Left colon (tissue), 2 donors: ENCODE measurements around the gene CD300LD. TPM values are rescaled to one million over a fixed set of nuclear protein-coding genes. Genes with fewer than 3 reads are reported as not detected.
"Not testable (repeated sequence)": the region's sequence is repeated elsewhere in the genome, so short reads cannot be mapped to it uniquely, and the experiment has no call there.

Experiments
- ATAC-seq: fragments of 200-7000 bp; cut with Tn5 transposase; one replicate; pipeline ENCODE4 v1.9.1; 2020; ENCODE audit warnings: mild to moderate bottlenecking, moderate library complexity
- DNase-seq, 2 donors: peaks; one replicate each; pipeline ENCODE4 v3.0.0-alpha.2; 2020
- intact Hi-C, 2 donors: fragments of 100-400 bp; cut with DNase I in 1 of 2; cut with micrococcal nuclease in 1 of 2; formaldehyde crosslinking; loops; one replicate each; pipeline versions ENCODE4 v1.11.2 to v1.14.0; 2022; cut with DNase I, micrococcal nuclease
- long read RNA-seq: library from polyadenylated mRNA; unstranded; transcript quantifications from one replicate; pipeline ENCODE4 v2.0.0, GENCODE V29; 2021
- total RNA-seq, 2 donors: library from RNA; stranded (reverse); fragmentation: NEBNext Ultra II Directional; extraction: Animal tissue kit (Norgen Biotek cat#: 25700); gene quantifications; one replicate each; pipeline ENCODE4 v1.2.1, GENCODE V29; 2021
- donor health status: DM: no; HTN: no; CAD: no.
- donor health status: DM: yes; HTN: yes; CAD: no.

Gene CD300LD
- total RNA-seq, result not detected
- long read RNA-seq, result 0 reads

DNA sequence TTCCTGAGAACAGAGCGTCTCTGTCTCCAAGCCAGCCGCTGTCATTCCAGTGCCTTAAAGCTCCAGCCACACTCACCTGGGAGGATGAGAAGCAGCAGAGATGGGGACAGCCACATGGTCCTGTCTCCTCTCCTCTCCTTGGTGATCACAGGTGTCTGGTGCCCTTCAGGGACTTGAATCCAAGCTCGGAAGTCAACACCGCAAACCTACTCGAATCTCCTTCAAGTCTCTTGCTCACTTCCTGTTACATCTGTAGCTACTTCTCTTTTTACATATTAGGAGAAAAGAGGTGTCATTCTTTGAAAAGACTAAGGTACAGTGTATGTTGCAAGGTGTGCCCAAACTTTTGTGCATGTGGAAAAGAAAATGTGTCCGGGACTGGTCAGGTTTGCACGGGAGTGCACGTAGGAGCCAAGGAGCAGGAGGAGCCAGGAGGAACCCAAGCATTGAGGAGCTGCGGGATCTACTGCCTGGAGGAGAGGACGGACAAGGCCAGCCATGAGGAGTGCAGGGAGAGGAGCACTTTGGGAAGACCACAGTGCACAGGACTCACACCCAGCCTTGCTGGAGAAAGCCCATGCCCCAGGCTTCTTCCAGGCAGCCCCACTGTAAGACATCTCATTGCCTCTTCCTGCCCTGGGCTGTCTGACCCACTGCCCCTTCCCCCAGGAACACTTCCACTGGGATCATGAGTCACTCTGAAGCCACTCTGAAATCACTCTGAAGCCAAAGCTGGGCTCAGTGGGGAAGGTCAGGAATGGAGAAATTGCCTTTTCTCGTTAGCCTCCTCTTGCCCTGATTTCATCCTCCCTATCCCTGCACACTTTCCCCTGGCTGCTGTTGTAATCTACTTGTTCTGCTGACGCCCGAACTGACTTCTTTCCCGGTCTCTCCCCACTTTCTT lies at the start of gene CD300LD:
CD300LD (minus strand) TSS at position 197 of the 904 bp plus-strand sequence; CDS start at position 116, 81 bp downstream.
- no peak for ATAC-seq
- intact Hi-C loops, result no loop called here
- DNase-seq, result no peak

DNA sequence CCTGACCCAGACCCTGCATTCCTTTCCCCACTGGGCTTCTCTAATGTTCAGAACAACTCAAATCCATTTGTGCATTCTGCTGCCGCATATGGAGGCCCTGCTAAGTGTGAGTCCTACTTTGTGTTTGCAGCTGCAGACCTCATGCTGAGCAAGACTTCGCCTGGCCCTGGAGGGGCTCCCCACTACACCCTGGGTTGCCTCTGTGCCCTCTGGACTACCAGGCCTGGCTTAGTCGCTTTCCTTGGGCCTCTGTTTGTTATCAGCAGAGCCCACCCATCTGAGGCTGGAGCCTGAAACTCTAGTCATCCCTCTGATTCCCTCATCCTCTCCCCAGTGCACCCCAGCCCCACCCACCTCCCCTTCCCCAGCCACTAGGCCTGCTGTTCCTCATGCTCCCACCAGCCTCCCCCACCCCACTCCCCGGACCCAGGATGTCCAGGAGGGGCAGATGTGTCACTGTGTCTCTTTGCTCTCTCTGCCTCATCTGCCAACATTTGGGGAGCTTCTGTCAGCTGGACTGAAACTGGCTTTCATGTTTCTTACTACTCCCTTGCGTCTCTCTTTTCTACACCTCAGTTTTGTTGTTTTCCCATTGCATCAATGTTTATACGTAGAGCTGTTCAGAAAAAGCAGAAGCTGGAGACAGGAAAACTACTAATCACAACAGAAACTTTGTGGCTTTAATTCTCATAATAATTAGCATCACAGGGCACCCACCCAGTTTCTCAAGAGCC lies 49.3 kb upstream of the CD300LD start:
- ATAC-seq, result no peak
- intact Hi-C loops, result no loop called here
- DNase-seq, result no peak

DNA sequence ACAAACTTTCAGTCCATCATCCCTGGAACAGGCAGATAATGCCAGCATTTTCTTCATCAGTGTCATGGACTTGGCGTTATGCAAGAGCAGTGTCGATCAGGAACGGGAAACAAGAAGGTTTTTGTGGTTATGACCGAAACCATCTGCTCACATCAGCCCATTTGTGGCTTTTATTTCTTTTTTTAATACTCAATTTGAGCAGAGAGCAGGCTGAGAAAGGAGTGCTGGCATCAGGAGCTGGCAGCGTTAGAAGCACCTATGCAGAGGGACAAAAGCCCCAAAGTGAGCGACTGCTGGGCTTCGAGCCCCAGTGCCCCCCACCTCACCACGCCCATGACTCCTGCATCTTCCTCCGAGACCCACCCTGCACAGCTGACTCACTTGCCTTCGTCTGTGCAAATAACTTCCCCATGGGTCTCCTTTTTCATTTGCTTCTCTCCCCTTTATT lies 47.6 kb upstream of the CD300LD start:
- intact Hi-C loops, result no loop called here
- DNase-seq (no peak), ATAC-seq (no peak)

DNA sequence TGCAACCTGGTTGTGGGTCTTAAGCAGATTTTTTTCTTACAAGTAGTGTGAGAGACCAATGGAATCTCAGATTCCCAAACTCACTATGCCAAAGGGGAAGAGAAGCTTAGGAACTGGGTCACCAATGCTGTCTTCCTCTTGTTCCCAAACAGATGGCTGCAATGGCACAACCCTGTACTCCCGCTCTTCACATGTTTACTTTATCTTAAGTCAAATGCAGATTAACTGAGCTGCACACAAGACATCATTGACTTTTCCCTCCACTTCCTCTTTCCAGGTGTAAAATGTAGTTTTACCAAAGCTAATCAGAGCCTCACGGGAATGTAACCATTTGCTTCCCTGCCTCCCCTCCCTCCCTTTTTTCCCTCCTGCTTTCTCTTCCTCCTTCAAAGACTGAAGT lies 45.8 kb upstream of the CD300LD start:
- ATAC-seq (no peak), DNase-seq (no peak)
- intact Hi-C loops, result no loop called here

DNA sequence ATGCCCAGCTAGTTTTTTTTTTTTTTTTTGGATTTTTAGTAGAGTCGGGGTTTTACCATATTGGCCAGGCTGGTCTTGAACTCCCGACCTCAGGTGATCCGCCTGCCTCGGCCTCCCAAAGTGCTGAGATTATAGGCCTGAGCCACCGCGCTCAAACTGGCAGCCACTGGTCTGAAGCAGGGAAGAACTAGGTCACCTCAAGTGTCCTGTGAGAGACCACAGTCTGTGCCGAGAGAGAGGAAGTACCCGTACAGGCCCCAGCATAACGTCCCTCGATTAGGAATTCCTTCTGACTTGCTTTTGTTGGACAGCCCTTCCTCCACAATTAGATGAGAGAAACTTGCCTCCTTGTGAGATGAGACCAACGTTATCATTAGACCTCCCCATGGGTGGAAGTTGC lies 45.2 kb upstream of the CD300LD start:
- no peak for DNase-seq
- no peak for ATAC-seq
- intact Hi-C loops, result no loop called here

DNA sequence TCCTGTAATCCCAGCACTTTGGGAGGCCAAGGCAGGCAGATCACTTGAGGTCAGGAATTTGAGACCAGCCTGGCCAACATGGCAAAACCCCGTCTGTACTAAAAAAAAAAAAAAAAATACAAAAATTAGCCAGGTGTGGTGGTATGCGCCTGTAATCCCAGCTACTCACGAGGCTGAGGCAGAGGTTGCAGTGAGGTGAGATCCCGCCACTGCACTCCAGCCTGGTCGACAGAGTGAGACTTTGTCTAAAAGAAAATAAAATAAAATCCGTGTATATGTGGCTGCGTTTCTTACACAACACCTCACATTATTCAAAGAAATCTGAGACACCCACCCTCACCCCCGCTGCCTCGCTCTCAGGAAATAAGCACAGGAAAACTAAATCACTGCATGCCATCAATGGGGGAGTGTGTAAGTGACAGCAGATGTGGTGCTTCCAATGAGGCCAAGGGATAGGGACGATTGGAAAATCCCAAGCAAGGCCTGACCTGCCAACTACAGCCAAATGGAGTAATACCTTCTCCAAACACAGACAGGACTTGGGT lies 44.5 kb upstream of the CD300LD start:
- intact Hi-C loops, ATAC-seq, DNase-seq: not testable (repeated sequence)

DNA sequence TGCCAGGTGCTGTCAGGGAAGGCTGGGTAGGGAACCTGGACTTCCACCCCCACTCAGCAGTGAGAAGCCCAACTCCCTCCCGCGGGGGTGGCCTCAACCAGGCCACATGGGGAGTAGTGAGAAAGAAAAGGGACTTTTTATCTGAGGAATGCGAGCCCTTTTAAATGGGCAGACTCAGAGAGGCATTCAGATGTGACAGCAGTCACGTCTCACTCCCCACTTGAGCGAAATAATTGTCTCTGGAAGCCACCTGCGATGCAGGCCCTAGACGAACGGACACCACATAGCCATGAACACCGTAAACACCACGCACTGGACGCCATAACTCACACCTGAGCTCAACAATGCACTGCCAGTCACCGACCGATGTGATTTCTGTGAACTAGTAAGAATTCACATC lies 43.3 kb upstream of the CD300LD start:
- ATAC-seq (no peak), DNase-seq (no peak)
- intact Hi-C loops, result no loop called here

DNA sequence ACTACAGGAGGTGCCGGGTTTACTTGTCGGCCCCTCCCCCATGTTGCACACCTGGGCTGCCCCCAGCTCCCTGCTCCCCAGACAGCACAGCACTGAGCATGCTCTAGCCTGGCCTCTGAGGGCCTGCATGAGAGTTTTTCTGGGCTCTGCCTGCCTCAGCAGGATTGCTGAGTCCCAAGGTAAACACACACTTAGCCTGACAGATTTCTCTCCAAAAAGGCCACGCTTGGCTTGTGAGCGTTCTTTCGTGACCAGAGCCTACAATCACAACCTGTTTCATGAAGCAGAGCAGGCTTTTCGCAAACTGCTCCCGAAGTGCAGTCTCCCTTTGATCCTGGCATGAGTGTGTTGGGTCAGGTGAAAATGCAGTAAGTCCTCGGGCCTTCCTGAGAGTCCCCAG lies 41.2 kb upstream of the CD300LD start:
- ATAC-seq, result no peak
- no peak for DNase-seq
- intact Hi-C loops, result no loop called here

DNA sequence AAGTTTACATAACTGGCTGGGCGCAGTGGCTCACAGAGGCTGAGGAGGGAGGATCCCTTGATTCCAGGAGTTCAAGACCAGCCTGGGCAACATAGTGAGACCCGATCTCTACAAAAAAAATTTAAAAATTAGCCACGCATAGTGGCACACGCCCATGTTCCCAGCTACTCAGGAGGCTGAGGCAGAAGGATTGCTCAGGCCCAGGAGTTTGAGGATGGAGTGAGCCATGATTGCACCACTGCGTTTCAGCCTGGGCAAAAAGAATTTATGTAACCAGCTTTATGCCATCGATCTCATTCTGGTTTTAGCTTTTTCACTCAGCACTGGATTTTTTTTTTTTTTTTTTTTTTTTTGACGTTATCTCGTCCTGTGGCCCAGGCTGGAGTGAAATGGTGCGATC lies 40.5 kb upstream of the CD300LD start:
- DNase-seq (no peak), ATAC-seq (no peak)
- intact Hi-C loops, result no loop called here

DNA sequence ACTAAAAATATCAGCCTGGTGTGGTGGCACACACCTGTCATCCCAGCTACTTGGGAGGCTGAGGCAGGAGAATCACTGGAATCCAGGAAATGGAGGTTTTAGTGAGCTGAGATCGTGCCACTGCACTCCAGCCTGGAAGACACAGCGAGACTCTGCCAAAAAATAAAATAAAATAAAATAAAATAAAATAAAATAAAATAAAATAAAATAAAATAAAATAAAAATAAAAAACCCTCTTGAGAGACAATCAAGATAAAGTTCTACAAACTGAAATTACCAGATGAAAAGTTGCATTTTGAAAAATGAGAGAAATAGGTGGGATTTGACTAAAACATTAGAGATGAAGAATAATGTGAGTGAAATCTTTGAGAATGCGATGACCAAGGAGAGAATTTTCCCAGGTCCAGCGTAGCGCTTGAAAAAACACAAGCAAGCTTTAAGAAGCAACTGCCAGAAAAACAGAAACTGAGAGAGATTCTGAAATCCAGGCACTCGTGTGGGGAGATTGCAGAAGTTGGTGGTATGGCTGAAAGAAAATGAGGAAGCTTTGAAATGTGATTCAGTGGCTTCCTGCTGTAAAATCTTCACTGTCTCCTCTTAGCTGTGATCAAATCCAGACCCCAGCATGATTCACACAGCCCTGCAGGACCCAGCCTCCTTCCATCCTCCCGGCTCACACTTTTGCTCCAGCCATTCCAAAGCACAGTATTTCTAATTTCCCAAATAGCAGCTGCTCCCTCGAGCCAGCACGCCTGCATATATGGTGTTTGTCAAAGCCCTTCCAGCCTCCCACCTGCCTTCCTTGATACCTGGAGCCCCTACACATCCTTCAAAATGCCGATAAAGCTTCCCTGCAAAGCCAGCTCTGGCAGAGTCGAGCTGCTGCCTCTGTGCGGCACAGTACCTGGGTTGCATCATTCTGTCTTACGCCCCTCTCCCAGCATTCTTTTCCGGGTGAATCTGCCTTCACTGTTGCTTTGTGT lies 39.7 kb upstream of the CD300LD start:
- ATAC-seq (no peak), DNase-seq (no peak)
- intact Hi-C loops, result no loop called here

DNA sequence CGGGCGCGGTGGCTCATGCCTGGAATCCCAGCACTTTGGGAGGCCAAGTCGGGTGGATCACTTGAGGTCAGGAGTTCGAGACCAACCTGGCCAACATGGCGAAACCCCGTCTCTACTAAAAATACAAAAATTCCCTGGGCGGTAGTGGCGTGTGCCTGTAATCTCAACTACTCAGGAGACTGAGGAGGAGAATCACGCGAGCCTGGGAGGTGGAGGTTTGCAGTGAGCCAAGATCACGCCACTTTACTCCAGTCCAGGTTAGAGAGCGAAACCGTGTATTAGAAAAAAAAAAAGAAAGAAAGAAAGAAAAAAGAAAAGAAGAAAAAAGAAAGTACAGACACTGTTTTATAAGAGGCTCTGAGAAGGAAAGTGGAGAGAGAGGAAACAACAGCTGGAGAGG lies 38.2 kb upstream of the CD300LD start:
- intact Hi-C loops, ATAC-seq: not testable (repeated sequence)

DNA sequence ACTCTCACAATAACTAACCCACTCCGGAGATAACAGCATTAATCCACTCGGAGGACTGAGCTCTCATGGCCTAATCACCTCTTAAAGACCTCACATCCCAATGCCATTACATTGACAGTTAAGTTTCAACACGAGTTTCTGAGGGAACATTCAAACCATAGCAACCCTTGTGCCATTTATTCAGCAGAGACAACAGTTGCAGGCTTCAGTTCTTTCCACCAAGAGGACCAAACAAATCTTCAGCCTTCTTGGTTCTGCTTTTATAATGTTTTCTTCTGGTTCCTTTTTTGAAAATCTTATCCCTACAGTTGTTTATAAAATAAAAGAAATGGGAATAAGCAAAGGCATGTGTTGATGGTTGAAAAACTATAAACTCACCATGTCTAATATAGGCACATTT lies 33.6 kb upstream of the CD300LD start:
- ATAC-seq, result no peak
- intact Hi-C loops, result no loop called here
- DNase-seq, result no peak

More for the DNA sequence above, 38.2 kb upstream of the CD300LD start:
- DNase-seq, result not testable (repeated sequence)

DNA sequence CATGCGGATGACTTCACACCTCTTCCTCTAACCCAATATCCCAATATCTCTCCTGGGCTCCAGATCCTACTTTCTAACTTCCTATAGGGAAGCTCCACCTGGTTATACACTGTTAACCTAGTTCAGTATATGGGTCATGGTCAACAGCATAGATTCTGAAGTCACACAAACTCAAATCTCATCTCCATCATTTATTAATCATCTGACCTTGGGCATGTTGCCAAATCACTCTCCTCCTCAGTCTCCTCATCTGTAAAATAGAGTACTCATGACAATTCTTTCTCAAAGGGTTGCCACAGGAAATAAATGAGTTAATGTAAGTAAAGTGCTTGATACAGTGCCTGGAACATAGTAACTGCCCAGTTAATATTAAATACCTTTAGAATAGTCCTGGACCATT lies 32.0 kb upstream of the CD300LD start:
- intact Hi-C loops, result no loop called here
- ATAC-seq, result no peak
- DNase-seq, result no peak

DNA sequence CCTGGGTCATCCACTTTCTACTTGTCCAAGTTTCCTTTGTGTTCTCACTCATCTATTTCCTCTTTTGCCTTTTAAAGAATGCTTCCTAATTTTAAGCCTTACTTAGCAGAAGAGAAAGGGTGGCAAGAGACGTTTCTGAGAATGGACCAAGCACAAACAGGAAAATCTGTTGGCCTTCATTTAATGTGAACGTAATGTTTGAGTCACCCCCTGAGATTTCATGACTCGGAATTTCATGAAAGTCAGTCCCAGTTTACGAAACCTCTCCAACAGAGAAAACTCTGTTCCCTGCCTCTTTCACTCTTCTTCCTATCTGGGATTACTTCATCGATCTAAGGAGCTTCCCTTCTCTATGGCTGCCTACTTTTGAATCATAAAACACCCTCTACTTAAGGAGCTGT lies 31.6 kb upstream of the CD300LD start, which contains the start of gene CD300E:
CD300E (minus strand) TSS at position 46 of the 401 bp plus-strand sequence. CDS start 117 bp downstream, outside the sequence.
- DNase-seq, result no peak
- no peak for ATAC-seq
- intact Hi-C loops, result no loop called here

DNA sequence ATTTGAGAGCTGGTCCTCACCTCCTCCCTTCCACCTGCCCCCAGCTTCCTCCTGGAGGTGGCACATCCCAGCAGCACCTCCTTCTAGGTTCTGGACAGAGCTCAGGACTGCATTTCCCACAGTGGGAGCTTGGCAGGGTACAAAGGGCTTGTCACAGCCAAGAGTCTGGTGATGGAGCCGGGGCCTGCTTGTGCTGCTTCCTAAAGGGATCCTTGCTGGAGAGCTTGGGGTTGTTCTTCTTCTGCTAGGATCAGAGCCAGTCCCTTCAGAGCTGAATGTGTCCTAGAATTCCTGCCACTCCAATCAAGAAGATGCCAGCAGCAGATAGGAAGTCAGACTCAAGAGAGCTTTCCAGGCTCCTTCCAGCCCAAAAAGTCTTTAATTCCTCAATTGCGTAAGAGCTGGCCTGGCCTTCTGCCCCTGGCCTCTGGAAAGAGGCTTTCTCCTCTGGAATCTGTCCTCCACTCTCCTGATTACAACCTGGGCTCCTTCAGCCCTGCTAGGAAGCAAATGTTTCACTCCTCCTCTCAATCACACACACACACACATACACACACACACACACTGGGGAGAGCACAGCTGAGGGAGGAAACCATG lies 27.1 kb upstream of the CD300LD start:
- no peak for ATAC-seq

DNA sequence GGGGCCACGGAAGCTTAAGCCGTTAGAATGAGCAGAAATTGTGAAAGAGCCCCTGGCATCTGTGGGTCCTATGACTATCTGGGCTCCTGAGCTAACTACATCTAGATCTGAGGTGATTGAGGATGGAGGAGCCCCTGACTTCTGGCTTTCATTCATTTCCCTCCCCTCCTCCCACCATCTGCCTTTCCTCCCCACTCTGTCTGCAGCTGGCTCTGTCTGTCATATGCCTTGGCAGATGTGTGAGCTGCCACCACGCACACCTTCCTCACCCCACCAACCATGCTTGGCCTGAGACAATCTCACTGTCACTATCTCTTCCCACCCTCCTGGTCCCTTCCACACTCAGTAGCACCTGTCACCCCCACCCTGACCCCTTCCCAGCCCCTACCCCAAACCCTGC lies 26.4 kb upstream of the CD300LD start:
- ATAC-seq (no peak), DNase-seq (no peak)
- intact Hi-C loops, result no loop called here

More for the DNA sequence above, 27.1 kb upstream of the CD300LD start:
- DNase-seq, result no peak
- intact Hi-C loops, result no loop called here

DNA sequence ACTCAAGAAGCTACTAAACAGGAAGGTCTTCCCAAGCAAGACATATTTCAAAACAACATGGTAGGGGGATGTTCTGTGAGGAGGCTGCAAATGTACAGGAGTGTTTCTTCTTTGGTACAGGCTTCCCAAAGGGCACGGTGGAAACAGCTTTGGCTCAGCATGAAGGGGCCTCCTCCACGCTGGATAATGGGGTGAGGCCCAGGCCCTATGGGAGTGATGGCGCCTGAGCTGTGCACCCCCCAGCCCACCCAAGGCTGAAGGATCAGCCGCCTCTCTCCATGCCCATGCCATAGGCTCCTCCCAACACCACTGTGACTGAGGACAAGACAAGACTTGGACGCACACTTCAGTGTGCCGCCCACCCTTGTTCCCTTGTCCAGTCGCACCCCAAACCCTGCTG lies 24.6 kb upstream of the CD300LD start:
- intact Hi-C loops, result no loop called here
- no peak for DNase-seq

DNA sequence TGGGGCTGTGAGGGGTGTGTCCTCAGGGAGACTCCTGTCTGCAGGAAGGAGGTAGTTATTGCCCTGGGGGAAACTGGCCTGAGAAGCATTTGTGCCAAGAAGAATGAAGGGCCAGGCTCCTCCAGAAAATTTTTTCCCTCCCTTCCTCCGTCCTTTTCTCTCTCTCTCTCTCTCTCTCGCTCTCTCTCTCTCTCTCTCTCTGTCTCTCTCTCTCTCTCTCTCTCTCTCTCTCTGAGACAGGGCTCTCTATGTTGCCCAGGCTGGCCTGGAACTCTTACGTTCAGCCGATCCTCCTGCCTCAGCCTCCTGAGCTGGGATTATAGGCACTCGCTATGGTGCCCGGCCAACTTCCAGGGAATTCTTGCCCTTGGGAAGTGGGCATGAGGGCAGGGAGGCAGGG lies 20.0 kb upstream of the CD300LD start:
- intact Hi-C loops, result no loop called here
- DNase-seq, result no peak
- ATAC-seq, result no peak

More for the DNA sequence above, 24.6 kb upstream of the CD300LD start:
- no peak for ATAC-seq
